Uterus (tissue), 2 donors: ENCODE results near the gene NUDT3.

Source experiments
- POLR2A ChIP-seq, 2 donors: fragments of 450-650 bp; IDR thresholded peaks; one replicate each; pipeline ENCODE4 v1.6.1; 2016; ENCODE audit warnings: antibody characterized with exemption in 2 of 2, mild to moderate bottlenecking in 1 of 2, moderate library complexity in 1 of 2
- TF ChIP-seq, protein P1 (sequence below), 4 experiments: fragments of 200-600 bp in 2 of 4; fragments of 450-650 bp in 2 of 4; sonication (generic) in 2 of 4; IDR thresholded peaks; one replicate each; pipeline ENCODE4 v1.5.1; 2016 to 2019; ENCODE audit warnings: antibody characterized with exemption in 4 of 4, mild to moderate bottlenecking in 2 of 4, moderate library complexity in 1 of 4

DNA sequence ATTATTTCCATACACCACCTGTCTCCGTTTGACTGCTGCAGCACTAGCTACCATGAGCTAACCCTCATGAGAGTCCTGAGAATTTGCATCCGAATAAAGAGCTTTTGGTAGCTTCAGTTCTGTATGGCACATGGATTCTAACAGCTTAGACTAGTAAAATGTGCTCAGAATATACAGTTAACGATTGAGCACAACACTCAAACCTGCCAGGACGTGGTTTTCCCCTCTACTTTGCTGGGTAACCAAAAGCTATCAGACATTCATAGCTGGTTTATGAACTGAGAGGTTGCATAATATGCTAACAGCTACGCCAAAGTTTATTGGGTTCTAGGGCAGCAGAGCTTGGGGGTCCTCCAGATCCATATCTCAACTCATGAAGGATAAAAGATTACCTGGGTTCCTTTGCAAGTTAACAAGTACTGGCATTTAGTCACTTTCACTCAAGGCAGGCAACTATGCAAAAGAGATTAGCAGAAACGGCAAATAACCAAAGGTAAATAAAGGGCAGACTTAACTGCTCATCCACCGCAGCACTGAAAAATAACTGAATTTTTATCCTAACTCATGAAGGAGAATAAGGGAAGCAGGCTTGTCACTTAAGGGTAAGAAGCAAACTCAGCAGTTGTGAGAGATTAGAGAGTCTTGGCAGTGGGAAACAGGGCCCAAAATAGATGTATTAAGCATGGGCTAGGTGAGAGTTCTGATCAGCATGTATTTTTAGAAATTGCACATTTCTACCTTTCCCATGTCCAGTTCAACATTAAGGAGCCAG lies 29.4 kb downstream of the NUDT3 start:
- TF ChIP-seq, protein P1, sequence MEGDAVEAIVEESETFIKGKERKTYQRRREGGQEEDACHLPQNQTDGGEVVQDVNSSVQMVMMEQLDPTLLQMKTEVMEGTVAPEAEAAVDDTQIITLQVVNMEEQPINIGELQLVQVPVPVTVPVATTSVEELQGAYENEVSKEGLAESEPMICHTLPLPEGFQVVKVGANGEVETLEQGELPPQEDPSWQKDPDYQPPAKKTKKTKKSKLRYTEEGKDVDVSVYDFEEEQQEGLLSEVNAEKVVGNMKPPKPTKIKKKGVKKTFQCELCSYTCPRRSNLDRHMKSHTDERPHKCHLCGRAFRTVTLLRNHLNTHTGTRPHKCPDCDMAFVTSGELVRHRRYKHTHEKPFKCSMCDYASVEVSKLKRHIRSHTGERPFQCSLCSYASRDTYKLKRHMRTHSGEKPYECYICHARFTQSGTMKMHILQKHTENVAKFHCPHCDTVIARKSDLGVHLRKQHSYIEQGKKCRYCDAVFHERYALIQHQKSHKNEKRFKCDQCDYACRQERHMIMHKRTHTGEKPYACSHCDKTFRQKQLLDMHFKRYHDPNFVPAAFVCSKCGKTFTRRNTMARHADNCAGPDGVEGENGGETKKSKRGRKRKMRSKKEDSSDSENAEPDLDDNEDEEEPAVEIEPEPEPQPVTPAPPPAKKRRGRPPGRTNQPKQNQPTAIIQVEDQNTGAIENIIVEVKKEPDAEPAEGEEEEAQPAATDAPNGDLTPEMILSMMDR (IDR thresholded peaks at IDR 0.05): no peak
- no peak for TF ChIP-seq POLR2A (IDR thresholded peaks at IDR 0.05)
